Activated CD4-positive, alpha-beta memory T cell treated with anti-CD3 and anti-CD28 coated beads for 36 hours (primary cell): ENCODE data around the gene MAPK7. TPM values are rescaled to one million over a fixed set of nuclear protein-coding genes. Genes with fewer than 3 reads are reported as not detected.
A peak's percentile ranks its signal among the peaks of the same experiment; 100 is the strongest.

Experiments
- CTCF ChIA-PET: fragments of 350-600 bp; sonication (Branson Sonifier 250); formaldehyde crosslinking; loops from one replicate; lab custom pipeline; 2021; ENCODE audit warnings: antibody characterized with exemption, inconsistent platforms; lab: Charles Lee
- POLR2A ChIA-PET: fragments of 350-600 bp; sonication (Branson Sonifier 250); formaldehyde crosslinking; loops from one replicate; lab custom pipeline; 2021; ENCODE audit warnings: antibody characterized with exemption; lab: Charles Lee
- DNase-seq: peaks from one replicate; pipeline ENCODE4 v3.0.0-alpha.2; 2020
- H3K27ac Mint-ChIP-seq: one replicate; pipeline ENCODE4 v1.8.0; 2021; ENCODE audit warnings: mixed read lengths
- H3K27me3 Mint-ChIP-seq: one replicate; pipeline ENCODE4 v1.8.0; 2021; ENCODE audit warnings: mixed read lengths
- H3K36me3 Mint-ChIP-seq: one replicate; pipeline ENCODE4 v1.8.0; 2021; ENCODE audit warnings: mixed read lengths
- H3K4me1 Mint-ChIP-seq: one replicate; pipeline ENCODE4 v1.8.0; 2021; ENCODE audit warnings: low read depth, mixed read lengths
- H3K4me3 Mint-ChIP-seq: one replicate; pipeline ENCODE4 v1.8.0; 2021; ENCODE audit warnings: mild to moderate bottlenecking, mixed read lengths
- H3K9me3 Mint-ChIP-seq: one replicate; pipeline ENCODE4 v1.8.0; 2021; ENCODE audit warnings: mixed read lengths
- intact Hi-C: fragments of 100-400 bp; cut with micrococcal nuclease; formaldehyde crosslinking; loops from one replicate; pipeline ENCODE4 v1.15.1; 2023
- total RNA-seq, 2 experiments: library from RNA; stranded (reverse); gene quantifications; one replicate each; pipeline ENCODE4 v1.2.3, GENCODE V29; 2021

Gene MAPK7
- total RNA-seq, 2 experiments from 2014 or later, result 15.4 to 17.2 TPM

DNA sequence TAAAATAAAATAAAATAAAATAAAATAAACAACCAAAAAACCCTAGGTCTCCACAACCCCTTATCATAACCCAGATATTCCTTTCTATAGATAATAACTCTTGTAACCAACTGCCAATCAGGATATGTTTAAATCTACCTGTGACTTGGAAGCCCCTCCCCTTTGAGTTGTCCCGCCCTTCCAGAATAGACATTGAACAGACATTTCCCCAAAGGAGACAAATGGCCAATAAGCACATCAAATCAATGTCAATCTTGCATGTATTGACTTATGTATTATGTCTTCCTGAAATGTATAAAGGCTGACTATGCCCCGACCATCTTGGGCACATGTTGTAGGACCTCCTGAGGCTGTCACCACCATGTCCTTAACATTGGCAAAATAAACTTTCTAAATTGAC, 1.5 kb upstream of the MAPK7 start:
- POLR2A ChIA-PET, result interaction anchor here (2.1 kb wide), 1 partner anchor 14 kb away, joined by 14 read pairs; the partner anchor contains the start of gene B9D1
- no peaks in the 10 kb centered on the region for H3K9me3 Mint-ChIP-seq
- CTCF ChIA-PET, result interaction anchor here (1.6 to 2.6 kb wide), 2 partner anchors 13 to 48 kb away, joined by 6 to 82 read pairs; partner anchors contain the start of gene B9D1
- peaks cover 24% of the 10 kb centered on the region for H3K4me1 Mint-ChIP-seq
- peak overlapping the region; percentile 99 for H3K27ac Mint-ChIP-seq
- no peaks in the 10 kb centered on the region for H3K27me3 Mint-ChIP-seq
- DNase-seq, result peak; percentile 30
- H3K36me3 Mint-ChIP-seq, result peaks cover 16% of the 10 kb centered on the region
- H3K4me3 Mint-ChIP-seq, result peak overlapping the region; percentile 97
- intact Hi-C loops, result loop anchor here (5.0 kb wide), 2 partner anchors 130 to 270 kb away; partner anchors contain the start of gene ALDH3A2

DNA sequence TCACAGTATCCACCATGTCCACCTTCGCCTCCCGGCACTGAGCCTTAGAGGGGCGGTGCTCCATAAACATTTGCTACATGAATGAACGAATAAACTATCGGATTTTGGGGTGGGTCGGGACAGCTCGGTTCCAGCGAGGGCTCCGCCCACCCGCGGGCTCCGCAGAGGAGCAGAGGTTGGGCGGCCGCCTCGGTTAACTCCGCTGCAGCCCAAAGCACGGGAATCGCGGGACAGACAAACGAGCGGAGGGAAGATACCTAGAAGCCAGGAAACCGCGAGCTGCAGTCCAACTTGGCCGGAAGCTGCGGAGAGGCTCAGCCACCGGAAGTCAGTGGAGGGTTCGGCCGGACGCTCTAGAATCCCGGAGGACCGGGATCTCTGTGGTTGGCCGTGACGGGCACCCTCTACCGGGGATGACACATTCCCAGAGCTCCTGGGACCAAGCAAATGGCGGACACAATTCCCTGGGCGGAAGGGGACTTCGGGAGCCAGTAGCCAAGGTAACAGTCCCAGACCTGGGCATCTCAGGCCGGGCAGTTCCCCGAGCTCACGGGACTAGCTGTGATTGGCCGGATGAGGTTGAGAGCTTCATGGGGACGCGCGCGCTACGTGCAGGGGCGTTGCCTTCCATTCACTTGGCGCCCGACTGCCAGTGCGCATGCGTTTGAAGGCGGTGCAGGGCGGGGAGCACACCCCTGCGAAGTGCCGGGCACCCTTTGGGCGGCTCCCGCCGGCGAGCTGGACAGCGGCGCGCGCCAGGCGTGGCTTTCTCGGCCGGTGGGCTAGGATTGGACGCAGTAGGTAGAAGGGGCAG, 489 bp upstream of the MAPK7 start:
- CTCF ChIA-PET, result interaction anchor here (0.6 to 2.6 kb wide), 13 partner anchors 14 to 389 kb away, joined by 3 to 82 read pairs (median 3); partner anchors contain the start of gene B9D1
- Mint-ChIP-seq H3K27ac (peak overlapping the region; percentile 99), H3K4me1 (peaks cover 16% of the 10 kb centered on the region), H3K36me3 (peaks cover 17% of the 10 kb centered on the region), H3K9me3 (no peaks in the 10 kb centered on the region), H3K4me3 (peak overlapping the region; percentile 97), H3K27me3 (no peaks in the 10 kb centered on the region)
- intact Hi-C loops, result loop anchor here (1.0 to 5.0 kb wide), 3 partner anchors 16 to 269 kb away; partner anchors contain the start of genes ALDH3A2 and B9D1
- peak; percentile 98 for DNase-seq
- POLR2A ChIA-PET, result interaction anchor here (0.7 to 2.1 kb wide), 5 partner anchors 9 to 92 kb away, joined by 3 to 14 read pairs (median 5); partner anchors contain the start of genes B9D1 and MFAP4

DNA sequence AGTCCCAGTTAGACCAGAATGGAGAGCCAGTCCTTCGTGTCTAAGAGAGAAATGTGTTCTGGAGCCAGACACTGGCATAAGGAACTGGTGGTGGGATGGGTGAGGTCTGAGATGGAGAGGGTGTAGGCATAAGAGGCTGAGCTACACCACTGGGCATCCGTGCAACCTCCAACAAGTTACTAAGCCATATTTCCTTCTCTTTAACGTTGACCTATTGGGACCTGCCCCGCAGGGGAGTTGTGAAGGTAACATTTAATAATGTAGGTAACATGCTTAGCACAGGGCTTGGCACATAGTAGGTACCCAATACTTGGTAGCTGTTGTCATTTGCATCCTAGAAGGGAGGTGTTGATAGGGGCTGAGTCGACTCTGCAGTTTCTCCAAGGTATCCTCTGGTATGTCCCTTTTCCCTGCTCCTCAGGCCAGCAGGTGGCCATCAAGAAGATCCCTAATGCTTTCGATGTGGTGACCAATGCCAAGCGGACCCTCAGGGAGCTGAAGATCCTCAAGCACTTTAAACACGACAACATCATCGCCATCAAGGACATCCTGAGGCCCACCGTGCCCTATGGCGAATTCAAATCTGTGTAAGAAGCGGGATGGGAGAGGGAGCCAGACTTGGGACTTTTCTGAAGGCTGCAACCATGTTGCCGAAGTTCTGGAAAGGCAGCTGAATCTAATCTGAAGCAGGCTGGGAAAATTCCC, 1.2 kb downstream of the MAPK7 start:
- ChIA-PET CTCF (interaction anchor here (1.9 to 2.6 kb wide), 2 partner anchors 15 to 17 kb away, joined by 8 to 82 read pairs; partner anchors contain the start of gene B9D1), POLR2A (no interaction called here)
- no peak for DNase-seq
- Mint-ChIP-seq H3K4me3 (peak overlapping the region; percentile 97), H3K9me3 (no peaks in the 10 kb centered on the region), H3K4me1 (peaks cover 16% of the 10 kb centered on the region), H3K36me3 (peaks cover 19% of the 10 kb centered on the region), H3K27ac (peak overlapping the region; percentile 53), H3K27me3 (no peaks in the 10 kb centered on the region)
- intact Hi-C loops, result loop anchor here (5.0 kb wide), 2 partner anchors 128 to 268 kb away; partner anchors contain the start of gene ALDH3A2

DNA sequence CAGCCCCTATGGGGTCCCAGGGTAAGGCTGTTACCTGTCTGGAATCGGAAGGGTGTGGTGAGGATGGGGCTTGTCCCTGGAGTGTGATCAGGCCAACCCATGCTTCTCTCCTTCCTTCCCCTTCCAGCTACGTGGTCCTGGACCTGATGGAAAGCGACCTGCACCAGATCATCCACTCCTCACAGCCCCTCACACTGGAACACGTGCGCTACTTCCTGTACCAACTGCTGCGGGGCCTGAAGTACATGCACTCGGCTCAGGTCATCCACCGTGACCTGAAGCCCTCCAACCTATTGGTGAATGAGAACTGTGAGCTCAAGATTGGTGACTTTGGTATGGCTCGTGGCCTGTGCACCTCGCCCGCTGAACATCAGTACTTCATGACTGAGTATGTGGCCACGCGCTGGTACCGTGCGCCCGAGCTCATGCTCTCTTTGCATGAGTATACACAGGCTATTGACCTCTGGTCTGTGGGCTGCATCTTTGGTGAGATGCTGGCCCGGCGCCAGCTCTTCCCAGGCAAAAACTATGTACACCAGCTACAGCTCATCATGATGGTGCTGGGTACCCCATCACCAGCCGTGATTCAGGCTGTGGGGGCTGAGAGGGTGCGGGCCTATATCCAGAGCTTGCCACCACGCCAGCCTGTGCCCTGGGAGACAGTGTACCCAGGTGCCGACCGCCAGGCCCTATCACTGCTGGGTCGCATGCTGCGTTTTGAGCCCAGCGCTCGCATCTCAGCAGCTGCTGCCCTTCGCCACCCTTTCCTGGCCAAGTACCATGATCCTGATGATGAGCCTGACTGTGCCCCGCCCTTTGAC, 2.4 kb downstream of the MAPK7 start:
- no peaks in the 10 kb centered on the region for H3K9me3 Mint-ChIP-seq
- intact Hi-C loops, result no loop called here
- ChIA-PET CTCF (interaction anchor here (1.9 kb wide), 1 partner anchor 18 kb away, joined by 8 read pairs; the partner anchor contains the start of gene B9D1), POLR2A (no interaction called here)
- no peak overlapping the region for H3K4me3 Mint-ChIP-seq
- no peaks in the 10 kb centered on the region for H3K27me3 Mint-ChIP-seq
- H3K27ac Mint-ChIP-seq, result no peak overlapping the region
- peaks cover 15% of the 10 kb centered on the region for H3K4me1 Mint-ChIP-seq
- no peak for DNase-seq
- H3K36me3 Mint-ChIP-seq, result peaks cover 19% of the 10 kb centered on the region

DNA sequence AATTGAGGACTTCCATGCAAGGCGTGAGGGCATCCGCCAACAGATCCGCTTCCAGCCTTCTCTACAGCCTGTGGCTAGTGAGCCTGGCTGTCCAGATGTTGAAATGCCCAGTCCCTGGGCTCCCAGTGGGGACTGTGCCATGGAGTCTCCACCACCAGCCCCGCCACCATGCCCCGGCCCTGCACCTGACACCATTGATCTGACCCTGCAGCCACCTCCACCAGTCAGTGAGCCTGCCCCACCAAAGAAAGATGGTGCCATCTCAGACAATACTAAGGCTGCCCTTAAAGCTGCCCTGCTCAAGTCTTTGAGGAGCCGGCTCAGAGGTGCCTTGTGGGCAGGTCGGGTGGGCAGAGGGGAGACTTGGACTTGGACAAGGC, 3.1 kb downstream of the MAPK7 start:
- Mint-ChIP-seq H3K27me3 (no peaks in the 10 kb centered on the region), H3K4me3 (no peak overlapping the region), H3K27ac (no peak overlapping the region), H3K9me3 (no peaks in the 10 kb centered on the region), H3K36me3 (peaks cover 19% of the 10 kb centered on the region), H3K4me1 (peaks cover 12% of the 10 kb centered on the region)
- DNase-seq, result no peak
- intact Hi-C loops, result no loop called here
- ChIA-PET POLR2A (no interaction called here), CTCF (interaction anchor here (1.9 kb wide), 1 partner anchor 18 kb away, joined by 8 read pairs; the partner anchor contains the start of gene B9D1)

DNA sequence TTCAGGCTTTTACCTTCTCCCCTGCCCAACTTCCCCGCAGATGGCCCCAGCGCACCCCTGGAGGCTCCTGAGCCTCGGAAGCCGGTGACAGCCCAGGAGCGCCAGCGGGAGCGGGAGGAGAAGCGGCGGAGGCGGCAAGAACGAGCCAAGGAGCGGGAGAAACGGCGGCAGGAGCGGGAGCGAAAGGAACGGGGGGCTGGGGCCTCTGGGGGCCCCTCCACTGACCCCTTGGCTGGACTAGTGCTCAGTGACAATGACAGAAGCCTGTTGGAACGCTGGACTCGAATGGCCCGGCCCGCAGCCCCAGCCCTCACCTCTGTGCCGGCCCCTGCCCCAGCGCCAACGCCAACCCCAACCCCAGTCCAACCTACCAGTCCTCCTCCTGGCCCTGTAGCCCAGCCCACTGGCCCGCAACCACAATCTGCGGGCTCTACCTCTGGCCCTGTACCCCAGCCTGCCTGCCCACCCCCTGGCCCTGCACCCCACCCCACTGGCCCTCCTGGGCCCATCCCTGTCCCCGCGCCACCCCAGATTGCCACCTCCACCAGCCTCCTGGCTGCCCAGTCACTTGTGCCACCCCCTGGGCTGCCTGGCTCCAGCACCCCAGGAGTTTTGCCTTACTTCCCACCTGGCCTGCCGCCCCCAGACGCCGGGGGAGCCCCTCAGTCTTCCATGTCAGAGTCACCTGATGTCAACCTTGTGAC, 3.6 kb downstream of the MAPK7 start:
- H3K27ac Mint-ChIP-seq, result no peak overlapping the region
- CTCF ChIA-PET, result no interaction called here
- peaks cover 12% of the 10 kb centered on the region for H3K4me1 Mint-ChIP-seq
- intact Hi-C loops, result no loop called here
- no peak for DNase-seq
- peaks cover 19% of the 10 kb centered on the region for H3K36me3 Mint-ChIP-seq
- no peaks in the 10 kb centered on the region for H3K9me3 Mint-ChIP-seq
- no peaks in the 10 kb centered on the region for H3K27me3 Mint-ChIP-seq
- no peak overlapping the region for H3K4me3 Mint-ChIP-seq
- POLR2A ChIA-PET, result no interaction called here

DNA sequence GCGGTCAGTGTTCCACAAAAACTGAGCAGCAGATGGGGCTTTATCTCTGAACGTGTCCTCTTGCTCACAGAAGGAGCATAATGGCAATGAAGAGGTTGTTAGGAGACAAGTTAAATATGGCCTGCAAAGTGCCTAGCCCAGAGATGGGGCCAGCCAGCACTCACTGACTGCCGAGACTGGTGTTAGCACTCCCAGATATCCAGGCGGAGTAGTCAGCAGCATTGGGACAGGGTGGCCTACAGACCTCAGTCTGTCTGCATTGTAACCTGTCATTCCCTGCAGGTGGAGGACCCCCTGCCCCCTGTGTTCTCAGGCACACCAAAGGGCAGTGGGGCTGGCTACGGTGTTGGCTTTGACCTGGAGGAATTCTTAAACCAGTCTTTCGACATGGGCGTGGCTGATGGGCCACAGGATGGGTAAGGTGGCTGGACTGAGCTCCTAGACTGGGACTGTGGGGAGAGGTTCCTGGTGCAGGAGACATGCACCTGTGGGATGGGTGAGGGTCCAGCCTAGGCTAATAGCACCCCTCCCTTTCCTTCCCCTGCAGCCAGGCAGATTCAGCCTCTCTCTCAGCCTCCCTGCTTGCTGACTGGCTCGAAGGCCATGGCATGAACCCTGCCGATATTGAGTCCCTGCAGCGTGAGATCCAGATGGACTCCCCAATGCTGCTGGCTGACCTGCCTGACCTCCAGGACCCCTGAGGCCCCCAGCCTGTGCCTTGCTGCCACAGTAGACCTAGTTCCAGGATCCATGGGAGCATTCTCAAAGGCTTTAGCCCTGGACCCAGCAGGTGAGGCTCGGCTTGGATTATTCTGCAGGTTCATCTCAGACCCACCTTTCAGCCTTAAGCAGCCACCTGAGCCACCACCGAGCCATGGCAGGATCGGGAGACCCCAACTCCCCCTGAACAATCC, 4.5 kb downstream of the MAPK7 start:
- no peak for DNase-seq

DNA sequence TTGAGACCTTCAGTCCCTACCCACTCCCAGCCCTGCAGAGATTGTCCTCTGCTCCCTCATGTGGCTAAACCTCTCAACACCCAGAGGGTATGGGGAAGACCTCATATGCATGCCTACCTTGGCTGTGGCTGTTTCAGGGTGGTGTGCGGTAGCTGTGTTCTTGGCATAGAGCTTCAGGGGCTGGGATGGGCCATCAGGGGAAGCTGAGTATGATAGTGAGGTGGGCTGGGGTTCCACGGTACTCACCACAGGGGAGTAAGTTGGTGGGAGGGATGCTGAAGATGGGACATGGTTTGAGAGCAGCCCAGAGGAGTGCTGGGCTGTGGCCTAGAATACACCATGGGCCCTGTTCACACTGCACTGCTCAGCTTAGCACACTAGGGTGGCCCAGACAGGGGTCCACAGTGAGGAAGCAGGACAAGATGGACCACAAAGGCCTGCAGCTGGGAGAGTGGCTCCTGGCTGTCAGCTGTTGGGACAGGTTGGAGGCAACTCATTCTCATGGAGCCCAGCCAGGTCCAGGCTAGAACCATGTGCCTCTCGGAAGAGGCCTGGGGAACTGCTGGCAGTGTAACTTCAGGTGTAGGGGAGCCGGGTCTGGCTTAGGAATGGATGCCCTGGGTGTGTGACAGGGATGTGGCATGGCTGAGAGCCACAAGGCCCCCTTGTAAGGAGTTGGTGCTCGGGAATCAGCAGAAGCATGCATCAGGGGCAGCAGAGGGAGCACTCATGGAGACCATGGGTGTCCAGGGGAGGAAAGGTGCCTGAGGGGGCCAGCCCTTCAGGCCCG, 5.6 kb downstream of the MAPK7 start:
- ChIA-PET CTCF (interaction anchor here (1.2 kb wide), 1 partner anchor 21 kb away, joined by 4 read pairs; the partner anchor contains the start of gene B9D1), POLR2A (no interaction called here)
- H3K36me3 Mint-ChIP-seq, result peaks cover 19% of the 10 kb centered on the region
- intact Hi-C loops, result no loop called here
- H3K27ac Mint-ChIP-seq, result no peak overlapping the region
- H3K4me1 Mint-ChIP-seq, result peaks cover 9% of the 10 kb centered on the region
- no peaks in the 10 kb centered on the region for H3K9me3 Mint-ChIP-seq
- no peaks in the 10 kb centered on the region for H3K27me3 Mint-ChIP-seq
- no peak for DNase-seq
- no peak overlapping the region for H3K4me3 Mint-ChIP-seq

More for the DNA sequence above, 4.5 kb downstream of the MAPK7 start:
- CTCF ChIA-PET, result interaction anchor here (0.6 kb wide), 1 partner anchor 65 kb away, joined by 3 read pairs; no protein-coding TSS in a partner anchor
- H3K9me3 Mint-ChIP-seq, result no peaks in the 10 kb centered on the region
- no peaks in the 10 kb centered on the region for H3K27me3 Mint-ChIP-seq
- peaks cover 19% of the 10 kb centered on the region for H3K36me3 Mint-ChIP-seq
- no peak overlapping the region for H3K4me3 Mint-ChIP-seq
- intact Hi-C loops, result no loop called here
- POLR2A ChIA-PET, result no interaction called here
- H3K4me1 Mint-ChIP-seq, result peaks cover 10% of the 10 kb centered on the region
- no peak overlapping the region for H3K27ac Mint-ChIP-seq

DNA sequence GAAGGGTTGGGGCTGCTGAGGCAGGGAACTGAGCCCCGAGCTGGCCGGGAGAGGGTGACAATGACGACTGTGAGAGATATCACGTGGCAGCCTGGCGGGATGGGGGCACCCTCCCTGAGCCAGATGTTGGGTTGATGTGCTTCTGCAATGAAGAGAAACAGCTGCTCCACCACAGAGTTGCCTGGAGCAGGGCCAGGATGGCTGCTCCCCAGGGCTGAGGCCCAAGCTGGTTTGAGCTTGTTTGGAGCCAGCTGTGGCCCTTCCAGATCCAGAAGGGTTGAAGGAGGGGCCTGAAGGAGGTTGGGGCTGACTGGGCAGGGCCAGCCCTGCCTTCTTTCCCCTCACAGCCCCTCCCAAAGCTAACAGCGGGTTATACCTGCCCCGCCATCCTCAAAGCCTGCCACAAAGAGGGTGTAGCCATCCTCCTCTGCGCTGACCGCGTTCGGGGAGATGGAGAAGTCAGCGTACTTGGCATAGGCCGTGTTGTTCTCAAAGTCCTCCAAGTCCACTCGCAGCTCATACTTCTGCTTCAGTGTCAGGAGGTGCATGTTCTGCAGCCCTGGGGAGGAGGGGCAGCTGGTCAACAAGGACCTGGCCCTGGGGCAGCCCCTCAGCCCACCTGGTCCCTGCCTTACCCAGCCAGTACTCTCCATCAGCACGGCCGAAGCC, 6.6 kb downstream of the MAPK7 start:
- intact Hi-C loops, result no loop called here
- H3K27ac Mint-ChIP-seq, result no peak overlapping the region
- CTCF ChIA-PET, result interaction anchor here (1.2 kb wide), 1 partner anchor 22 kb away, joined by 4 read pairs; the partner anchor contains the start of gene B9D1
- H3K27me3 Mint-ChIP-seq, result no peaks in the 10 kb centered on the region
- peaks cover 16% of the 10 kb centered on the region for H3K36me3 Mint-ChIP-seq
- no peak overlapping the region for H3K4me3 Mint-ChIP-seq
- no peaks in the 10 kb centered on the region for H3K9me3 Mint-ChIP-seq
- no peak for DNase-seq
- POLR2A ChIA-PET, result no interaction called here
- H3K4me1 Mint-ChIP-seq, result peaks cover 4% of the 10 kb centered on the region
